SU-DHL-6 (cell line): ENCODE measurements around the gene MXD4.

Source experiments
- H2AFZ ChIP-seq: fragments of 200-600 bp; sonication (generic); 2 replicates; pipeline ENCODE4 v1.6.1; 2014; ENCODE audit warnings: low read depth, mild to moderate bottlenecking, moderate library complexity, mixed read lengths, antibody characterized with exemption, low read length; ENCODE audit not compliant: severe bottlenecking
- H3F3A ChIP-seq: fragments of 200-600 bp; shearing (Covaris generic); 2 replicates; pipeline ENCODE4 v1.6.0; 2016; ENCODE audit warnings: antibody characterized with exemption, mild to moderate bottlenecking; ENCODE audit not compliant: insufficient read depth
- H3K27ac ChIP-seq: fragments of 200-600 bp; sonication (generic); 2 replicates; pipeline ENCODE4 v1.5.1; 2016; ENCODE audit warnings: low read depth, mild to moderate bottlenecking, low read length, moderate library complexity, mixed read lengths
- H3K27me3 ChIP-seq: fragments of 200-600 bp; sonication (generic), shearing (Covaris generic); 2 replicates; pipeline ENCODE4 v1.6.0; 2014; ENCODE audit warnings: mild to moderate bottlenecking, low read length
- H3K36me3 ChIP-seq: fragments of 200-600 bp; sonication (generic); 2 replicates; pipeline ENCODE4 v1.6.1; 2014; ENCODE audit warnings: mild to moderate bottlenecking, low read length, mixed read lengths
- H3K4me2 ChIP-seq: fragments of 300-600, 200-600 bp; shearing (Covaris generic), sonication (generic); 2 replicates; pipeline ENCODE4 v1.6.0; 2014; ENCODE audit warnings: low read length, low read depth, mild to moderate bottlenecking; ENCODE audit not compliant: poor library complexity, severe bottlenecking
- H3K4me3 ChIP-seq: fragments of 200-600 bp; sonication (generic); 2 replicates; pipeline ENCODE4 v1.5.1; 2014; ENCODE audit warnings: antibody characterized with exemption, low read length, mild to moderate bottlenecking, mixed read lengths; ENCODE audit not compliant: insufficient read depth, poor library complexity, severe bottlenecking
- H3K79me2 ChIP-seq: fragments of 200-600 bp; sonication (generic); 2 replicates; pipeline ENCODE4 v1.6.1; 2014; ENCODE audit warnings: mild to moderate bottlenecking, low read length, moderate library complexity; ENCODE audit not compliant: insufficient read depth
- H3K9ac ChIP-seq: fragments of 200-600 bp; sonication (generic); 2 replicates; pipeline ENCODE4 v1.7.0; 2014; ENCODE audit warnings: mild to moderate bottlenecking, low read length
- H3K9me2 ChIP-seq: fragments of 200-600 bp; sonication (generic); replicated peaks from 2 replicates; pipeline ENCODE4 v1.6.1; 2014; ENCODE audit warnings: low read length; ENCODE audit not compliant: insufficient read depth
- H3K9me3 ChIP-seq: fragments of 200-600 bp; sonication (generic); 2 replicates; pipeline ENCODE4 v1.6.1; 2014; ENCODE audit warnings: low read length, mixed read lengths; ENCODE audit not compliant: insufficient read depth
- H4K20me1 ChIP-seq: fragments of 200-600 bp; sonication (generic); 2 replicates; pipeline ENCODE4 v1.6.1; 2014; ENCODE audit warnings: low read depth, mild to moderate bottlenecking, antibody characterized with exemption, low read length, moderate library complexity, mixed read lengths
- EZH2phosphoT487 ChIP-seq: fragments of 200-600 bp; sonication (generic), shearing (Covaris generic); conservative IDR thresholded peaks from 2 replicates; pipeline ENCODE4 v1.6.1; 2018; ENCODE audit warnings: mild to moderate bottlenecking, antibody characterized with exemption, low read length, moderate library complexity, mixed read lengths
- TF ChIP-seq, protein P1 (sequence below): fragments of 200-600 bp; sonication (generic); IDR thresholded peaks from one replicate; pipeline ENCODE4 v1.5.1; 2017; ENCODE audit warnings: antibody characterized with exemption, mild to moderate bottlenecking, low read length, moderate library complexity; ENCODE audit not compliant: insufficient read depth, poor library complexity, severe bottlenecking

The MXD4 gene

GRCh38 chr4:2301225-2301642, 39.3 kb upstream of the MXD4 start:
- Histone ChIP-seq H3K27ac (no peak overlapping the region), H3K4me3 (no peak overlapping the region), H4K20me1 (no peaks in the 10 kb centered on the region), H3K36me3 (no peaks in the 10 kb centered on the region), H3K9me3 (no peaks in the 10 kb centered on the region), H3K9me2 (no peaks in the 10 kb centered on the region), H3K27me3 (no peaks in the 10 kb centered on the region), H3K9ac (no peak overlapping the region), H3K79me2 (no peaks in the 10 kb centered on the region), H3K4me2 (no peak overlapping the region), H3F3A (no peaks in the 10 kb centered on the region), H2AFZ (no peak overlapping the region)
- no peak for TF ChIP-seq EZH2phosphoT487
- TF ChIP-seq, protein P1, sequence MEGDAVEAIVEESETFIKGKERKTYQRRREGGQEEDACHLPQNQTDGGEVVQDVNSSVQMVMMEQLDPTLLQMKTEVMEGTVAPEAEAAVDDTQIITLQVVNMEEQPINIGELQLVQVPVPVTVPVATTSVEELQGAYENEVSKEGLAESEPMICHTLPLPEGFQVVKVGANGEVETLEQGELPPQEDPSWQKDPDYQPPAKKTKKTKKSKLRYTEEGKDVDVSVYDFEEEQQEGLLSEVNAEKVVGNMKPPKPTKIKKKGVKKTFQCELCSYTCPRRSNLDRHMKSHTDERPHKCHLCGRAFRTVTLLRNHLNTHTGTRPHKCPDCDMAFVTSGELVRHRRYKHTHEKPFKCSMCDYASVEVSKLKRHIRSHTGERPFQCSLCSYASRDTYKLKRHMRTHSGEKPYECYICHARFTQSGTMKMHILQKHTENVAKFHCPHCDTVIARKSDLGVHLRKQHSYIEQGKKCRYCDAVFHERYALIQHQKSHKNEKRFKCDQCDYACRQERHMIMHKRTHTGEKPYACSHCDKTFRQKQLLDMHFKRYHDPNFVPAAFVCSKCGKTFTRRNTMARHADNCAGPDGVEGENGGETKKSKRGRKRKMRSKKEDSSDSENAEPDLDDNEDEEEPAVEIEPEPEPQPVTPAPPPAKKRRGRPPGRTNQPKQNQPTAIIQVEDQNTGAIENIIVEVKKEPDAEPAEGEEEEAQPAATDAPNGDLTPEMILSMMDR: no peak

DNA sequence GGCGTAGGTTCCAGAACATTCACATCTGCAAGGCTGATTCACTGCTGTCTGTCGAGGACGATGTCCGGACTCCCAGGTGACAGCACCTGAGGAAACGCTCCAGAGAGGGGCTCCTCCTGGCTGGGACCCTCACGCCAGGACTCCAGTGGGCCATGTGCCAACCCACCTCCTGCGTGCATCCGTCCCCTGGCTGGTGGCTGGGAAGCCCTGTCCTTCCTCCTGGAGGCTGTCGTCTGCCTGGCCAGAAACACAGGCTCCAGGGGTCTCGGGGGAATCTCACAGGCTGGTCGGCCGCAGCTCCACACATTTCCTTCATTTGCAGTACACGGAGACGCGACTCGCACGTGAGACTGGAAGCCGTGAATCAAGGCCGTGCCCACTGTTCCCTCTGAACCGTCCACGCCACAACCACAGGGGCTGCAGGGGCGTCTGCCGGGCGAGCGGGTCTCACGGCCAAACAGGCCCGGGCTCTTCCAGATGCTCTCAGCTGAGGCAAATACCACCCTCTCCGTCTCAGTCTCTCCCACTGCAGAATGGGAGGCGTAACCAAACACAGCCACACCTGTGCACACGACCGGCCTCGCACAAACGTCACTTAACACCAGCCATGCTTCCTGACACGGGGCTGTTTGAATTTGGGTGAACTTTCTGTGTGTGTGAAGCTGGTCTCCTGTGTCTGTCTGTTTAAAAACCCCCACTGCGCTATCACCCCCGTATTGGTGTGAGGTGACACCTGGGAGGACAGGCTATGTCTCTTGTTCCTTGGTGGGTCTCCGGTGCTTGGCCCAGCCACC, 38.7 kb upstream of the MXD4 start:
- no peak overlapping the region for H3K27ac ChIP-seq
- H4K20me1 ChIP-seq: no peaks in the 10 kb centered on the region
- H3K4me3 ChIP-seq: no peak overlapping the region
- H3K9me2 ChIP-seq: no peaks in the 10 kb centered on the region
- H3K9ac ChIP-seq: no peak overlapping the region
- H3K27me3 ChIP-seq: no peaks in the 10 kb centered on the region
- H3F3A ChIP-seq: no peaks in the 10 kb centered on the region
- no peak overlapping the region for H2AFZ ChIP-seq
- H3K4me2 ChIP-seq: no peak overlapping the region
- no peaks in the 10 kb centered on the region for H3K9me3 ChIP-seq
- no peak for TF ChIP-seq EZH2phosphoT487
- H3K36me3 ChIP-seq: no peaks in the 10 kb centered on the region
- no peaks in the 10 kb centered on the region for H3K79me2 ChIP-seq

DNA sequence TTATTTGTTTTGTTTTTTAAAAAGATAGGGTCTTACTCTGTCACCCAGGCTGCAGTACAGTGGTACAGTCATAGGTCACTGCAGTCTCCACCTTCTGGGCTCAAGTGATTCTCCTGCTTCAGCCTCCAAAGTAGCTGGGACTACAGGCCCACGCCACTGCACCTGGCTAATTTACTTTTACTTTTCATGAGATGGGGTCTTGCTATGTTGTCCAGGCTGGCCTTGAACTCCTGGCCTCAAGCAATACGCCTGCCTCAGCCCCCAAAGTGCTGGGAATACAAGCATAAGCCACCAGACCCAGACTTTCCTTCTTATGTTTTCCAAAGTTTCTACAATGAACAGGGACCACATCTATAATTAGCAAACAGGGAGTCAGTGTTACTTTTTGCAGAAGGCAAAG, 37.9 kb upstream of the MXD4 start:
- Histone ChIP-seq H2AFZ (no peak overlapping the region), H3K79me2 (no peaks in the 10 kb centered on the region)
- TF ChIP-seq EZH2phosphoT487: no peak
- TF ChIP-seq, protein P1: no peak

GRCh38 chr4:2298532-2298991, 36.7 kb upstream of the MXD4 start:
- Histone ChIP-seq H3F3A (no peaks in the 10 kb centered on the region), H4K20me1 (no peaks in the 10 kb centered on the region), H3K9me2 (no peaks in the 10 kb centered on the region), H3K27ac (no peak overlapping the region), H2AFZ (no peak overlapping the region), H3K4me3 (no peak overlapping the region), H3K4me2 (no peak overlapping the region), H3K27me3 (no peaks in the 10 kb centered on the region), H3K36me3 (no peaks in the 10 kb centered on the region), H3K9ac (no peak overlapping the region), H3K9me3 (no peaks in the 10 kb centered on the region), H3K79me2 (no peaks in the 10 kb centered on the region)
- TF ChIP-seq, protein P1: no peak
- TF ChIP-seq EZH2phosphoT487: no peak

More for the DNA sequence above, 37.9 kb upstream of the MXD4 start:
- H3F3A ChIP-seq: no peaks in the 10 kb centered on the region
- no peak overlapping the region for H3K9ac ChIP-seq
- H3K4me3 ChIP-seq: no peak overlapping the region
- no peak overlapping the region for H3K27ac ChIP-seq
- H3K27me3 ChIP-seq: no peaks in the 10 kb centered on the region
- no peaks in the 10 kb centered on the region for H3K9me3 ChIP-seq
- H4K20me1 ChIP-seq: no peaks in the 10 kb centered on the region
- H3K9me2 ChIP-seq: no peaks in the 10 kb centered on the region
- H3K4me2 ChIP-seq: no peak overlapping the region
- no peaks in the 10 kb centered on the region for H3K36me3 ChIP-seq
